CD14-positive monocyte (primary cell): ENCODE data around the gene SLC6A16. TPM values are rescaled to one million over a fixed set of nuclear protein-coding genes. Genes with fewer than 3 reads are reported as not detected.

Source experiments
- DNase-seq, 3 donors: peaks; one replicate each; pipeline ENCODE4 v3.0.0-alpha.2; 2011 to 2022
- H2AFZ ChIP-seq: 2 replicates; pipeline ENCODE4 v1.6.0; 2012; ENCODE audit warnings: mild to moderate bottlenecking, low read depth, low read length, inconsistent platforms; ENCODE audit not compliant: insufficient read depth, poor library complexity, severe bottlenecking
- H3K27ac ChIP-seq, 2 donors: 1 replicate in 1 of 2; 2 replicates in 1 of 2; pipeline ENCODE4 v1.5.1; 2012 to 2013; ENCODE audit warnings: low read length in 2 of 2, control low read depth in 1 of 2, inconsistent platforms in 1 of 2, low read depth in 1 of 2, mild to moderate bottlenecking in 1 of 2
- H3K27me3 ChIP-seq, 2 donors: one replicate each; pipeline versions ENCODE4 v1.6.0 to v1.6.1; 2011 to 2013; ENCODE audit warnings: low read length in 2 of 2; ENCODE audit not compliant: control insufficient read depth in 2 of 2, insufficient read depth in 2 of 2
- H3K36me3 ChIP-seq, 2 donors: replicated peaks in 1 of 2; 1 replicate in 1 of 2; 2 replicates in 1 of 2; pipeline versions ENCODE4 v1.5.1 to v1.6.1; 2012 to 2013; ENCODE audit warnings: low read length in 2 of 2, control low read depth in 1 of 2, inconsistent platforms in 1 of 2, mild to moderate bottlenecking in 1 of 2; ENCODE audit not compliant: insufficient read depth in 2 of 2, control insufficient read depth in 1 of 2
- H3K4me1 ChIP-seq, 2 donors: 1 replicate in 1 of 2; 2 replicates in 1 of 2; pipeline versions ENCODE4 v1.5.1 to v1.6.1; 2012 to 2013; ENCODE audit warnings: low read length in 2 of 2, control low read depth in 1 of 2, inconsistent platforms in 1 of 2, mild to moderate bottlenecking in 1 of 2, moderate library complexity in 1 of 2; ENCODE audit not compliant: insufficient read depth in 2 of 2, control insufficient read depth in 1 of 2
- H3K4me2 ChIP-seq: replicated peaks from 2 replicates; pipeline ENCODE3; 2012; ENCODE audit warnings: low read length, moderate library complexity, mild to moderate bottlenecking; ENCODE audit not compliant: poor library complexity, severe bottlenecking; ENCODE audit errors: extremely low read depth
- H3K4me3 ChIP-seq, 3 experiments: fragments of 200-600 bp in 1 of 3; sonication (generic) in 1 of 3; replicated peaks in 1 of 3; 1 replicate in 2 of 3; 2 replicates in 1 of 3; pipeline ENCODE4 v1.5.1; 2011 to 2013; ENCODE audit warnings: low read length in 3 of 3, mild to moderate bottlenecking in 3 of 3, control low read depth in 2 of 3, low read depth in 2 of 3, inconsistent platforms in 1 of 3, moderate library complexity in 1 of 3
- H3K79me2 ChIP-seq: 2 replicates; pipeline ENCODE4 v1.6.0; 2012; ENCODE audit warnings: mild to moderate bottlenecking, control low read depth, inconsistent platforms, low read length, moderate library complexity; ENCODE audit not compliant: insufficient read depth
- H3K9ac ChIP-seq: 2 replicates; pipeline ENCODE4 v1.6.0; 2017; ENCODE audit warnings: low read length, mild to moderate bottlenecking; ENCODE audit not compliant: insufficient read depth, poor library complexity, severe bottlenecking
- H3K9me3 ChIP-seq, 2 donors: replicated peaks in 1 of 2; 1 replicate in 1 of 2; 2 replicates in 1 of 2; pipeline versions ENCODE4 v1.5.1 to v1.6.1; 2012 to 2013; ENCODE audit warnings: low read length in 2 of 2, control low read depth in 1 of 2; ENCODE audit not compliant: control insufficient read depth in 1 of 2, insufficient read depth in 1 of 2
- H4K20me1 ChIP-seq: 2 replicates; pipeline ENCODE4 v1.6.0; 2012; ENCODE audit warnings: mild to moderate bottlenecking, low read length, control low read depth, moderate library complexity; ENCODE audit not compliant: insufficient read depth
- H3K27ac Mint-ChIP-seq, 7 donors: one replicate each; pipeline ENCODE4 v1.8.0; 2020; ENCODE audit warnings: mild to moderate bottlenecking in 7 of 7, mixed read lengths in 7 of 7, moderate library complexity in 6 of 7, inconsistent platforms in 2 of 7
- H3K27me3 Mint-ChIP-seq, 3 donors: one replicate each; pipeline ENCODE4 v1.8.0; 2021 to 2022; ENCODE audit warnings: low read depth in 3 of 3, mild to moderate bottlenecking in 3 of 3, mixed read lengths in 3 of 3, moderate library complexity in 3 of 3, inconsistent platforms in 1 of 3
- H3K36me3 Mint-ChIP-seq, 2 donors: one replicate each; pipeline ENCODE4 v1.8.0; 2020; ENCODE audit warnings: mixed read lengths in 2 of 2, inconsistent platforms in 1 of 2, mild to moderate bottlenecking in 1 of 2
- H3K4me1 Mint-ChIP-seq: one replicate; pipeline ENCODE4 v1.8.0; 2020; ENCODE audit warnings: mild to moderate bottlenecking, mixed read lengths
- H3K4me3 Mint-ChIP-seq, 2 donors: one replicate each; pipeline ENCODE4 v1.8.0; 2020; ENCODE audit warnings: mild to moderate bottlenecking in 2 of 2, mixed read lengths in 2 of 2, moderate library complexity in 1 of 2
- H3K9me3 Mint-ChIP-seq, 7 donors: one replicate each; pipeline ENCODE4 v1.8.0; 2020 to 2022; ENCODE audit warnings: mixed read lengths in 7 of 7, mild to moderate bottlenecking in 6 of 7, moderate library complexity in 6 of 7, inconsistent platforms in 2 of 7
- CTCF ChIP-seq: fragments of 200-600 bp; IDR thresholded peaks from one replicate; pipeline ENCODE4 v1.8.0; 2022; ENCODE audit warnings: antibody characterized with exemption, mild to moderate bottlenecking
- WGBS: methylation state at CpG from one replicate; pipeline ENCODE4 v1.1.5; 2013; ENCODE audit warnings: missing lambda C conversion rate; ENCODE audit not compliant: insufficient coverage; 5-methylcytosine and 5-hydroxymethylcytosine counted together
- intact Hi-C, 2 donors: fragments of 100-400 bp; cut with micrococcal nuclease; formaldehyde crosslinking; loops; one replicate each; pipeline versions ENCODE4 v1.15.0 to v1.15.1; 2023
- polyA plus RNA-seq, 3 donors: library from polyadenylated mRNA; depleted of rRNA in 1 of 3; unstranded in 2 of 3; stranded (reverse) in 1 of 3; fragments of 300-500 nt in 2 of 3; fragments of >200 nt in 1 of 3; fragmentation: Illumina TruSeq in 2 of 3; gene quantifications; 1 replicate in 2 of 3; 2 replicates in 1 of 3; pipeline ENCODE4 v1.2.3, GENCODE V29; 2012 to 2021

SLC6A16 gene
- polyA plus RNA-seq, 3 donors = 0.21 to 1.5 (median 0.55) TPM

- H4K20me1 ChIP-seq = no peaks in the 10 kb centered on the region
- peaks cover 7 to 26% of the 10 kb centered on the region in 2 donors for H3K27me3 ChIP-seq
- no peaks in the 10 kb centered on the region for H3K9me3 ChIP-seq
- H3K4me2 ChIP-seq = peak overlapping the region; percentile 55
- TF ChIP-seq CTCF = no peak
- no peak overlapping the region for H3K9ac ChIP-seq
- H3K4me3 Mint-ChIP-seq = peak overlapping the region in 1 of 2 donors; percentile 66
- no peaks in the 10 kb centered on the region for H3K79me2 ChIP-seq
- WGBS = 40% methylated on average over 1 of the region's 7 CpGs
- H3K36me3 Mint-ChIP-seq = no peaks in the 10 kb centered on the region
- H3K27ac Mint-ChIP-seq = no peak overlapping the region
- intact Hi-C loops = no loop called here
- H3K4me1 ChIP-seq = peaks cover 12 to 13% of the 10 kb centered on the region in 2 donors
- H3K36me3 ChIP-seq = no peaks in the 10 kb centered on the region
- H2AFZ ChIP-seq = peak overlapping the region; percentile 46
- no peak for DNase-seq
- H3K4me1 Mint-ChIP-seq = peaks cover 14% of the 10 kb centered on the region
- peaks cover 23 to 46% (median 42%) of the 10 kb centered on the region in 3 donors for H3K27me3 Mint-ChIP-seq
- peaks cover 0 to 6% (median 0%) of the 10 kb centered on the region in 7 donors for H3K9me3 Mint-ChIP-seq
- no peak overlapping the region for H3K27ac ChIP-seq
- H3K4me3 ChIP-seq = no peak overlapping the region
These were observed 31.4 kb upstream of the SLC6A16 start for GRCh38 chr19:49356382-49356781.

GRCh38 chr19:49355909-49356353 is 30.9 kb upstream of the SLC6A16 start:
- no peak overlapping the region for H3K27ac ChIP-seq
- no peak for TF ChIP-seq CTCF
- Mint-ChIP-seq H3K9me3 (peaks cover 0 to 3% (median 0%) of the 10 kb centered on the region in 7 donors), H3K27ac (peak overlapping the region in 1 of 7 donors; percentile 3), H3K4me1 (peaks cover 14% of the 10 kb centered on the region), H3K36me3 (no peaks in the 10 kb centered on the region), H3K4me3 (peak overlapping the region in 1 of 2 donors; percentile 66), H3K27me3 (peaks cover 24 to 49% (median 45%) of the 10 kb centered on the region in 3 donors)
- H3K4me3 ChIP-seq = peak overlapping the region in 1 of 3 experiments; percentile 42
- no peaks in the 10 kb centered on the region for H3K36me3 ChIP-seq
- peaks cover 4 to 22% of the 10 kb centered on the region in 2 donors for H3K27me3 ChIP-seq
- WGBS = 20% methylated on average over 1 of the region's 12 CpGs
- intact Hi-C loops = no loop called here
- no peaks in the 10 kb centered on the region for H3K9me3 ChIP-seq
- peak overlapping the region; percentile 55 for H3K4me2 ChIP-seq
- DNase-seq = no peak
- no peaks in the 10 kb centered on the region for H3K79me2 ChIP-seq
- H2AFZ ChIP-seq = peak overlapping the region; percentile 46
- H3K4me1 ChIP-seq = peaks cover 12 to 13% of the 10 kb centered on the region in 2 donors
- no peaks in the 10 kb centered on the region for H4K20me1 ChIP-seq
- no peak overlapping the region for H3K9ac ChIP-seq
